IMR-90 (cell line): ENCODE data around the gene PKP3. TPM values are rescaled to one million over a fixed set of nuclear protein-coding genes. Genes with fewer than 3 reads are reported as not detected.

Experiments
- ATAC-seq: fragments of 200-7000 bp; cut with Tn5 transposase; 2 replicates; pipeline ENCODE4 v1.9.1; 2020; ENCODE audit warnings: low read depth, mild to moderate bottlenecking, moderate library complexity
- BruUV-seq: library from RNA; stranded (reverse); fragments of 400-500 nt; replicated peaks from 2 replicates; lab custom pipeline; 2021; lab: Mats Ljungman, UMichigan
- CTCF ChIA-PET: fragments of 300-600 bp; formaldehyde crosslinking; extraction: SDS; loops from one replicate; lab custom pipeline; 2021; ENCODE audit warnings: antibody characterized with exemption; lab: Yijun Ruan, JAX
- POLR2A ChIA-PET: fragments of 300-600 bp; sonication (Branson Sonifier 250); formaldehyde crosslinking; loops from one replicate; lab custom pipeline; 2022; ENCODE audit warnings: antibody characterized with exemption; ENCODE audit not compliant: unreplicated experiment; lab: Charles Lee
- DNase-seq: peaks from one replicate; pipeline ENCODE4 v3.0.0; 2013
- H2AFZ ChIP-seq: replicated peaks from 2 replicates; pipeline ENCODE3; 2013; ENCODE audit warnings: low read length, mild to moderate bottlenecking; ENCODE audit not compliant: poor library complexity
- H2AK5ac ChIP-seq: 2 replicates; pipeline ENCODE4 v1.6.1; 2013; ENCODE audit warnings: low read depth, low read length, inconsistent platforms
- H2AK9ac ChIP-seq: replicated peaks from 2 replicates; pipeline ENCODE3; 2013; ENCODE audit warnings: mild to moderate bottlenecking, low read depth, low read length, moderate library complexity; ENCODE audit not compliant: poor library complexity
- H2BK120ac ChIP-seq: 2 replicates; pipeline ENCODE4 v1.6.1; 2013; ENCODE audit warnings: low read depth, low read length, inconsistent platforms
- H2BK15ac ChIP-seq: 3 replicates; pipeline ENCODE4 v1.6.1; 2013; ENCODE audit warnings: low read depth, low read length, inconsistent platforms
- H2BK20ac ChIP-seq: 2 replicates; pipeline ENCODE4 v1.6.1; 2013; ENCODE audit warnings: low read depth, mild to moderate bottlenecking, inconsistent platforms, low read length, moderate library complexity
- H2BK5ac ChIP-seq: 2 replicates; pipeline ENCODE4 v1.6.1; 2013; ENCODE audit warnings: mild to moderate bottlenecking, low read depth, low read length, inconsistent platforms; ENCODE audit not compliant: poor library complexity, severe bottlenecking
- H3K14ac ChIP-seq: replicated peaks from 2 replicates; pipeline ENCODE4 v1.6.1; 2013; ENCODE audit warnings: low read depth, low read length, inconsistent platforms
- H3K18ac ChIP-seq: 2 replicates; pipeline ENCODE4 v1.6.1; 2013; ENCODE audit warnings: low read depth, low read length, control low read depth
- H3K23ac ChIP-seq: 2 replicates; pipeline ENCODE4 v1.6.1; 2013; ENCODE audit warnings: low read depth, low read length, inconsistent platforms
- H3K27ac ChIP-seq: 2 replicates; pipeline ENCODE4 v1.5.1; 2013; ENCODE audit warnings: mild to moderate bottlenecking, control low read depth, low read length; ENCODE audit not compliant: insufficient read depth
- H3K27me3 ChIP-seq: 2 replicates; pipeline ENCODE4 v1.6.1; 2013; ENCODE audit warnings: low read length; ENCODE audit not compliant: control insufficient read depth, insufficient read depth
- H3K36me3 ChIP-seq: 2 replicates; pipeline ENCODE4 v1.6.1; 2013; ENCODE audit warnings: low read length, mixed read lengths; ENCODE audit not compliant: control insufficient read depth, insufficient read depth
- H3K4ac ChIP-seq: 2 replicates; pipeline ENCODE4 v1.6.1; 2013; ENCODE audit warnings: low read depth, low read length, inconsistent platforms
- H3K4me1 ChIP-seq: 2 replicates; pipeline ENCODE4 v1.6.1; 2013; ENCODE audit warnings: low read length, mixed read lengths; ENCODE audit not compliant: control insufficient read depth, insufficient read depth
- H3K4me2 ChIP-seq: 2 replicates; pipeline ENCODE4 v1.6.1; 2013; ENCODE audit warnings: low read depth, mild to moderate bottlenecking, control low read depth, low read length, moderate library complexity
- H3K4me3 ChIP-seq: 2 replicates; pipeline ENCODE4 v1.5.1; 2013; ENCODE audit warnings: low read depth, mild to moderate bottlenecking, control low read depth, low read length, moderate library complexity; ENCODE audit not compliant: insufficient read depth
- H3K56ac ChIP-seq: 2 replicates; pipeline ENCODE4 v1.6.1; 2013; ENCODE audit warnings: low read length, inconsistent platforms; ENCODE audit not compliant: insufficient read depth; ENCODE audit errors: extremely low read depth
- H3K79me1 ChIP-seq, 2 experiments: 2 replicates each; pipeline ENCODE4 v1.6.1; 2013; ENCODE audit warnings: low read length in 2 of 2, inconsistent platforms in 1 of 2, low read depth in 1 of 2
- H3K9ac ChIP-seq: 2 replicates; pipeline ENCODE4 v1.6.1; 2013; ENCODE audit warnings: low read depth, low read length, control low read depth
- H3K9me1 ChIP-seq: 2 replicates; pipeline ENCODE4 v1.6.1; 2013; ENCODE audit warnings: low read length, inconsistent platforms; ENCODE audit not compliant: insufficient read depth
- H3K9me3 ChIP-seq: 2 replicates; pipeline ENCODE4 v1.6.1; 2013; ENCODE audit warnings: low read length; ENCODE audit not compliant: control insufficient read depth, insufficient read depth
- H4K20me1 ChIP-seq: 2 replicates; pipeline ENCODE4 v1.6.1; 2013; ENCODE audit warnings: low read length, inconsistent platforms; ENCODE audit not compliant: insufficient read depth
- H4K5ac ChIP-seq: 2 replicates; pipeline ENCODE4 v1.6.1; 2013; ENCODE audit warnings: mild to moderate bottlenecking, low read depth, low read length, control low read depth
- H4K8ac ChIP-seq, 2 experiments: 2 replicates each; pipeline ENCODE4 v1.6.1; 2013; ENCODE audit warnings: low read depth in 2 of 2, low read length in 2 of 2, control low read depth in 1 of 2, inconsistent platforms in 1 of 2
- H4K91ac ChIP-seq: 2 replicates; pipeline ENCODE4 v1.6.1; 2013; ENCODE audit warnings: low read depth, low read length, inconsistent platforms; ENCODE audit not compliant: insufficient read depth
- BHLHE40 ChIP-seq: fragments of 150-350 bp; IDR thresholded peaks from 2 replicates; pipeline ENCODE4 v1.6.1; 2016; ENCODE audit warnings: mild to moderate bottlenecking, low read depth, low read length
- CEBPB ChIP-seq: IDR thresholded peaks from 2 replicates; pipeline ENCODE4 v1.6.1; 2012; ENCODE audit warnings: low read depth, low read length, improper control_type of control experiment
- CHD1 ChIP-seq: IDR thresholded peaks from 2 replicates; pipeline ENCODE4 v1.6.1; 2012; ENCODE audit warnings: low read depth, low read length, improper control_type of control experiment
- FOS ChIP-seq: fragments of 150-350 bp; IDR thresholded peaks from 2 replicates; pipeline ENCODE4 v1.6.1; 2016; ENCODE audit warnings: low read depth, low read length
- MAFK ChIP-seq: IDR thresholded peaks from 2 replicates; pipeline ENCODE4 v1.6.1; 2012; ENCODE audit warnings: low read depth, low read length, improper control_type of control experiment
- MXI1 ChIP-seq: IDR thresholded peaks from 2 replicates; pipeline ENCODE4 v1.6.1; 2012; ENCODE audit warnings: low read depth, mild to moderate bottlenecking, low read length, moderate library complexity, borderline replicate concordance
- NFE2L2 ChIP-seq: fragments of 150-350 bp; IDR thresholded peaks from 2 replicates; pipeline ENCODE4 v1.6.1; 2016; ENCODE audit warnings: low read depth, mild to moderate bottlenecking, low read length
- POLR2A ChIP-seq: IDR thresholded peaks from 2 replicates; pipeline ENCODE4 v1.6.1; 2012; ENCODE audit warnings: mild to moderate bottlenecking, low read depth, low read length
- RCOR1 ChIP-seq: IDR thresholded peaks from 2 replicates; pipeline ENCODE4 v1.6.1; 2012; ENCODE audit warnings: mild to moderate bottlenecking, low read length, improper control_type of control experiment; ENCODE audit not compliant: insufficient replicate concordance
- SMC3 ChIP-seq: fragments of 150-350 bp; IDR thresholded peaks from 2 replicates; pipeline ENCODE4 v1.6.1; 2016; ENCODE audit warnings: low read depth, mild to moderate bottlenecking, antibody characterized with exemption, low read length, moderate library complexity
- WGBS, 2 experiments: methylation state at CpG; one replicate each; pipeline versions ENCODE4 v1.1.5 to v1.1.7; 2013; ENCODE audit warnings: missing lambda C conversion rate in 2 of 2; ENCODE audit not compliant: insufficient read length in 1 of 2; ENCODE audit errors: extremely low coverage in 2 of 2; 5-methylcytosine and 5-hydroxymethylcytosine counted together
- dilution Hi-C: fragments of 300-500 bp; cut with HindIII; formaldehyde crosslinking; loops from one replicate; pipeline ENCODE4 v1.14.3; 2018; ENCODE audit warnings: low sequenced_read_pairs; ENCODE audit not compliant: unreplicated experiment
- in situ Hi-C: fragments of 300-500 bp; cut with MboI; formaldehyde crosslinking; loops from 3 replicates; pipeline ENCODE4 v1.14.3; 2019; ENCODE audit warnings: low sequenced_read_pairs, inconsistent platforms, mixed read lengths
- intact Hi-C: fragments of 100-400 bp; cut with micrococcal nuclease; formaldehyde crosslinking; loops from 2 replicates; pipeline ENCODE4 v1.10.0; 2022
- polyA plus RNA-seq, 3 experiments: library from polyadenylated mRNA; depleted of rRNA; stranded (reverse); fragments of >200 nt; gene quantifications; 2 replicates each; pipeline ENCODE4 v1.2.3, GENCODE V29; 2012; ENCODE audit warnings: low replicate concordance in 1 of 3
- total RNA-seq: library from RNA; depleted of rRNA; stranded (reverse); fragments of >200 nt; gene quantifications from 2 replicates; pipeline ENCODE4 v1.2.3, GENCODE V29; 2012
- TF ChIP-seq, protein P1 (sequence below): conservative IDR thresholded peaks from 2 replicates; pipeline ENCODE4 v1.5.1; 2012; ENCODE audit warnings: mild to moderate bottlenecking, low read depth, low read length, improper control_type of control experiment
- TF ChIP-seq, protein P2 (sequence below): fragments of 150-350 bp; IDR thresholded peaks from 2 replicates; pipeline ENCODE4 v1.6.1; 2016; ENCODE audit warnings: low read depth, mild to moderate bottlenecking, low read length, moderate library complexity, borderline replicate concordance

PKP3 gene
- total and polyA plus RNA-seq, 2 of the 4 experiments (the other 2 are of a cell fraction): 1.5 to 2.2 TPM

DNA sequence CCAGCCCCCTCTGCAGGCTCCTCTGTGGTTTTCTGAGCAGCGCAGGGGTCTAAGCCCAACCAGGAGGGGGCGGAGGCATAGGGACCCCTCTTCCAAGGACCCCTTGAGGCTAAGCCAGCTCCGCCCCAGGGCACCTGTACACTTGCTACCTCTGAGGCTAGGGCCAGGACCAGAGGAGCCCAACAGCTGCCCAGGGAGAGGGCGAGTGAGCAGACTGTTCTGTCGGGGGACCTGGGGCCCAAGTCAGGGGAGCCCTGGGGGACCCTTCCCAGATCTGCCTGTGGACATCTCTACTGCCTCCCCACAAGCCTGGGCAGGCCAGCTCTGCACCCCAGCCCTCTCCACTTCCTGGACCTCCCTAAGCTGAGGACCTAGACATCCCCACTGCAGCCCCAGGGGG is 23.0 kb upstream of the PKP3 start:
- H3K18ac ChIP-seq: no peak overlapping the region
- peaks cover 27% of the 10 kb centered on the region for H3K36me3 ChIP-seq
- H3K23ac ChIP-seq: no peak overlapping the region
- H3K79me1 ChIP-seq: 0 out of 4 replicates have a peak, but pooled peaks cover 0 to 2% of the 10 kb centered on the region in 2 experiments
- peaks cover 6% of the 10 kb centered on the region for H3K27me3 ChIP-seq
- H3K9me3 ChIP-seq: no peaks in the 10 kb centered on the region
- ChIA-PET POLR2A (no interaction called here), CTCF (no interaction called here)
- no TSS peak for BruUV-seq
- no peaks in the 10 kb centered on the region for H3K9me1 ChIP-seq
- no peak overlapping the region for H2BK5ac ChIP-seq
- DNase-seq: no peak
- no peak overlapping the region; the same call in 1 of the 2 replicates for H3K4me2 ChIP-seq
- no peak overlapping the region for H3K4ac ChIP-seq
- intact Hi-C loops: no loop called here
- H3K4me1 ChIP-seq: peaks cover 7% of the 10 kb centered on the region
- no peak overlapping the region for H2BK15ac ChIP-seq
- no peak overlapping the region for H2AFZ ChIP-seq
- no peak overlapping the region for H4K5ac ChIP-seq
- no peak overlapping the region for H4K8ac ChIP-seq
- no peak for ATAC-seq
- no peak overlapping the region for H2BK120ac ChIP-seq
- no peak overlapping the region for H2AK9ac ChIP-seq
- no peak overlapping the region for H3K4me3 ChIP-seq
- WGBS, 2 experiments: 93% methylated on average over 3 of the region's 5 CpGs; no CpG with 5 or more reads in 1 of the 2 experiments
- H4K20me1 ChIP-seq: peaks cover 13% of the 10 kb centered on the region; the same call in 1 of the 2 replicates
- no peak for TF ChIP-seq CEBPB
- no peak for TF ChIP-seq NFE2L2
- no peak for TF ChIP-seq MXI1
- no peak for TF ChIP-seq CHD1
- TF ChIP-seq BHLHE40: no peak
- TF ChIP-seq FOS: no peak
- TF ChIP-seq POLR2A: no peak
- no peak for TF ChIP-seq MAFK
- TF ChIP-seq SMC3: no peak
- TF ChIP-seq RCOR1: no peak
- TF ChIP-seq, protein P1, sequence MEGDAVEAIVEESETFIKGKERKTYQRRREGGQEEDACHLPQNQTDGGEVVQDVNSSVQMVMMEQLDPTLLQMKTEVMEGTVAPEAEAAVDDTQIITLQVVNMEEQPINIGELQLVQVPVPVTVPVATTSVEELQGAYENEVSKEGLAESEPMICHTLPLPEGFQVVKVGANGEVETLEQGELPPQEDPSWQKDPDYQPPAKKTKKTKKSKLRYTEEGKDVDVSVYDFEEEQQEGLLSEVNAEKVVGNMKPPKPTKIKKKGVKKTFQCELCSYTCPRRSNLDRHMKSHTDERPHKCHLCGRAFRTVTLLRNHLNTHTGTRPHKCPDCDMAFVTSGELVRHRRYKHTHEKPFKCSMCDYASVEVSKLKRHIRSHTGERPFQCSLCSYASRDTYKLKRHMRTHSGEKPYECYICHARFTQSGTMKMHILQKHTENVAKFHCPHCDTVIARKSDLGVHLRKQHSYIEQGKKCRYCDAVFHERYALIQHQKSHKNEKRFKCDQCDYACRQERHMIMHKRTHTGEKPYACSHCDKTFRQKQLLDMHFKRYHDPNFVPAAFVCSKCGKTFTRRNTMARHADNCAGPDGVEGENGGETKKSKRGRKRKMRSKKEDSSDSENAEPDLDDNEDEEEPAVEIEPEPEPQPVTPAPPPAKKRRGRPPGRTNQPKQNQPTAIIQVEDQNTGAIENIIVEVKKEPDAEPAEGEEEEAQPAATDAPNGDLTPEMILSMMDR: no peak
- TF ChIP-seq, protein P2, sequence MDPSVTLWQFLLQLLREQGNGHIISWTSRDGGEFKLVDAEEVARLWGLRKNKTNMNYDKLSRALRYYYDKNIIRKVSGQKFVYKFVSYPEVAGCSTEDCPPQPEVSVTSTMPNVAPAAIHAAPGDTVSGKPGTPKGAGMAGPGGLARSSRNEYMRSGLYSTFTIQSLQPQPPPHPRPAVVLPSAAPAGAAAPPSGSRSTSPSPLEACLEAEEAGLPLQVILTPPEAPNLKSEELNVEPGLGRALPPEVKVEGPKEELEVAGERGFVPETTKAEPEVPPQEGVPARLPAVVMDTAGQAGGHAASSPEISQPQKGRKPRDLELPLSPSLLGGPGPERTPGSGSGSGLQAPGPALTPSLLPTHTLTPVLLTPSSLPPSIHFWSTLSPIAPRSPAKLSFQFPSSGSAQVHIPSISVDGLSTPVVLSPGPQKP: no peak
- dilution Hi-C loops: no loop called here
- no peak overlapping the region for H3K56ac ChIP-seq
- in situ Hi-C loops: no loop called here
- H3K9ac ChIP-seq: no peak overlapping the region
- H3K14ac ChIP-seq: no peak overlapping the region
- no peak overlapping the region for H2BK20ac ChIP-seq
- no peak overlapping the region for H4K91ac ChIP-seq
- no peak overlapping the region for H2AK5ac ChIP-seq
- no peak overlapping the region for H3K27ac ChIP-seq
